GM12878 (cell line): ENCODE measurements around the gene PDZD11. TPM values are rescaled to one million over a fixed set of nuclear protein-coding genes. Genes with fewer than 3 reads are reported as not detected.

Experiments used
- ATAC-seq: fragments of 200-7000 bp; cut with Tn5 transposase; 3 replicates; pipeline ENCODE4 v1.9.1; 2020; ENCODE audit warnings: mild to moderate bottlenecking, moderate library complexity
- BruUV-seq: library from RNA; stranded (reverse); fragments of 400-500 nt; replicated peaks from 2 replicates; lab custom pipeline; 2021; lab: Mats Ljungman, UMichigan
- CTCF ChIA-PET: fragments of 300-600 bp; sonication (Branson Sonifier 250); formaldehyde crosslinking; extraction: SDS; loops from one replicate; lab custom pipeline; 2021; ENCODE audit warnings: inconsistent platforms; lab: Yijun Ruan, JAX
- POLR2A ChIA-PET: fragments of 350-600 bp; formaldehyde crosslinking; extraction: SDS; loops from one replicate; lab custom pipeline; 2021; ENCODE audit warnings: inconsistent platforms; lab: Charles Lee
- RAD21 ChIA-PET: fragments of 300-600 bp; sonication (Branson Sonifier 250); formaldehyde crosslinking; loops from one replicate; lab custom pipeline; 2023; ENCODE audit warnings: antibody characterized with exemption; ENCODE audit not compliant: unreplicated experiment; lab: Charles Lee
- SMC1A ChIA-PET: fragments of 300-600 bp; sonication (Branson Sonifier 250); formaldehyde crosslinking; loops from one replicate; lab custom pipeline; 2023; ENCODE audit not compliant: unreplicated experiment, uncharacterized antibody; lab: Charles Lee
- DNase-seq: peaks from one replicate; pipeline ENCODE4 v3.0.0-alpha.2; 2011; ENCODE audit warnings: low read depth, low spot score
- FAIRE-seq: peaks from 3 replicates; lab custom pipeline; 2011; peaks lifted over from hg19 to GRCh38; lab: Jason Lieb, UNC
- H2AFZ ChIP-seq: 2 replicates; pipeline ENCODE4 v1.6.0; 2011; ENCODE audit warnings: low read depth, low read length, control low read depth; ENCODE audit not compliant: control insufficient read depth
- H3K27ac ChIP-seq: 2 replicates; pipeline ENCODE4 v1.5.1; 2011; ENCODE audit warnings: control low read depth; ENCODE audit not compliant: control insufficient read depth, insufficient read depth
- H3K27me3 ChIP-seq, 2 experiments: replicated peaks in 1 of 2; 2 replicates each; pipeline versions ENCODE4 v1.6.0 to v1.6.1; 2011; ENCODE audit warnings: low read length in 1 of 2; ENCODE audit not compliant: control insufficient read depth in 2 of 2, insufficient read depth in 2 of 2
- H3K36me3 ChIP-seq, 2 experiments: 2 replicates each; pipeline ENCODE4 v1.5.1; 2011; ENCODE audit warnings: low read length in 1 of 2; ENCODE audit not compliant: control insufficient read depth in 2 of 2, insufficient read depth in 2 of 2
- H3K4me1 ChIP-seq: 2 replicates; pipeline ENCODE4 v1.6.1; 2011; ENCODE audit warnings: mild to moderate bottlenecking, low read length, moderate library complexity, mixed read lengths; ENCODE audit not compliant: control insufficient read depth, insufficient read depth
- H3K4me2 ChIP-seq: 2 replicates; pipeline ENCODE4 v1.6.0; 2011; ENCODE audit warnings: control low read depth; ENCODE audit not compliant: control insufficient read depth, insufficient read depth
- H3K4me3 ChIP-seq: fragments of 200-600 bp; sonication (generic); 2 replicates; pipeline ENCODE4 v1.5.1; 2016
- H3K79me2 ChIP-seq: 2 replicates; pipeline ENCODE4 v1.6.0; 2011; ENCODE audit warnings: low read length; ENCODE audit not compliant: control insufficient read depth, insufficient read depth
- H3K9ac ChIP-seq: 2 replicates; pipeline ENCODE4 v1.8.0; 2011; ENCODE audit warnings: low read length, control low read depth, mixed read lengths; ENCODE audit not compliant: control insufficient read depth, insufficient read depth
- H3K9me3 ChIP-seq: replicated peaks from 3 replicates; pipeline ENCODE4 v1.5.1; 2011; ENCODE audit warnings: mild to moderate bottlenecking, low read length; ENCODE audit not compliant: control insufficient read depth, insufficient read depth
- H4K20me1 ChIP-seq: 2 replicates; pipeline ENCODE4 v1.6.0; 2011; ENCODE audit not compliant: control insufficient read depth, insufficient read depth
- CBFB ChIP-seq: IDR thresholded peaks from 2 replicates; pipeline ENCODE4 v1.6.1; 2016; ENCODE audit warnings: antibody characterized with exemption, low read depth
- CBX3 ChIP-seq: fragments of 200-600 bp; sonication (generic); IDR thresholded peaks from 2 replicates; pipeline ENCODE4 v1.6.1; 2016; ENCODE audit warnings: low read depth, borderline replicate concordance
- HSF1 ChIP-seq: fragments of 150-350 bp; IDR thresholded peaks from 2 replicates; pipeline ENCODE4 v1.6.1; 2014; ENCODE audit warnings: mild to moderate bottlenecking, low read depth, low read length
- KDM1A ChIP-seq: fragments of 200-600 bp; sonication (generic); IDR thresholded peaks from 2 replicates; pipeline ENCODE4 v1.6.1; 2016; ENCODE audit warnings: borderline replicate concordance
- MEF2B ChIP-seq: fragments of 450-650 bp; IDR thresholded peaks from 2 replicates; pipeline ENCODE4 v1.6.1; 2018; ENCODE audit warnings: mild to moderate bottlenecking, moderate library complexity; ENCODE audit not compliant: partially characterized antibody, poor library complexity, severe bottlenecking
- NFIC ChIP-seq: IDR thresholded peaks from 2 replicates; pipeline ENCODE4 v1.6.1; 2012; ENCODE audit warnings: low read depth, mild to moderate bottlenecking, inconsistent platforms, low read length, moderate library complexity
- PAX8 ChIP-seq: fragments of 450-650 bp; IDR thresholded peaks from 2 replicates; pipeline ENCODE4 v1.6.1; 2017; ENCODE audit warnings: mild to moderate bottlenecking, moderate library complexity
- PRDM15 ChIP-seq: fragments of 450-650 bp; formaldehyde crosslinking; IDR thresholded peaks from 2 replicates; pipeline ENCODE4 v1.4.0; 2020; ENCODE audit warnings: mild to moderate bottlenecking, moderate library complexity
- SMARCA5 ChIP-seq: fragments of 450-650 bp; IDR thresholded peaks from 2 replicates; pipeline ENCODE4 v1.6.1; 2017; ENCODE audit warnings: mild to moderate bottlenecking
- ZNF207 ChIP-seq: fragments of 450-650 bp; IDR thresholded peaks from 2 replicates; pipeline ENCODE4 v1.6.1; 2014; ENCODE audit warnings: antibody characterized with exemption, mild to moderate bottlenecking, borderline replicate concordance
- ZNF687 ChIP-seq: fragments of 450-650 bp; IDR thresholded peaks from 2 replicates; pipeline ENCODE4 v1.6.1; 2017; ENCODE audit warnings: mild to moderate bottlenecking, moderate library complexity
- WGBS: methylation state at CpG from one replicate; pipeline ENCODE4 v1.1.6; 2016; ENCODE audit warnings: low lambda C conversion rate; ENCODE audit not compliant: insufficient replicate concordance, insufficient coverage; ENCODE audit errors: missing lambda C conversion rate; 5-methylcytosine and 5-hydroxymethylcytosine counted together
- in situ Hi-C: fragments of 300-500 bp; cut with MboI; formaldehyde crosslinking; loops from 9 replicates; pipeline ENCODE4 v1.14.3; 2018; ENCODE audit warnings: mixed read lengths
- intact Hi-C: fragments of 100-400 bp; cut with micrococcal nuclease; formaldehyde crosslinking; loops from one replicate; pipeline ENCODE4 v1.14.2; 2022; ENCODE audit not compliant: unreplicated experiment
- polyA plus RNA-seq, 11 experiments: library from polyadenylated mRNA; depleted of rRNA in 4 of 11; unstranded in 6 of 11; stranded (reverse) in 5 of 11; fragments of >200 nt; fragmentation: Nextera tagmentation in 4 of 11; fragmentation: Illumina TruSeq in 1 of 11; extraction: Ambion mirVana in 4 of 11; extraction: Trizol in 1 of 11; gene quantifications; 1 replicate in 1 of 11; 2 replicates in 10 of 11; pipeline versions ENCODE4 v1.2.1 to v1.2.3, GENCODE V29; 2011 to 2016; ENCODE audit warnings: inconsistent platforms in 2 of 11, missing spikeins in 2 of 11, low read depth in 1 of 11
- total RNA-seq, 4 experiments: library from RNA; depleted of rRNA in 3 of 4; stranded (reverse); fragments of >200 nt in 3 of 4; fragmentation: Illumina TruSeq in 1 of 4; extraction: Trizol in 1 of 4; gene quantifications; 2 replicates each; pipeline versions ENCODE4 v1.2.1 to v1.2.3, GENCODE V29; 2013 to 2021
- TF ChIP-seq, protein P1 (sequence below): fragments of 450-650 bp; formaldehyde crosslinking; IDR thresholded peaks from 2 replicates; pipeline ENCODE4 v1.4.0; 2022; ENCODE audit warnings: mild to moderate bottlenecking, moderate library complexity

PDZD11 gene
- total and polyA plus RNA-seq, 10 of the 15 experiments (the other 5 are each of a cell fraction or from before 2014, with no cell fraction given): 28.4 to 123 (median 55.0) TPM

DNA sequence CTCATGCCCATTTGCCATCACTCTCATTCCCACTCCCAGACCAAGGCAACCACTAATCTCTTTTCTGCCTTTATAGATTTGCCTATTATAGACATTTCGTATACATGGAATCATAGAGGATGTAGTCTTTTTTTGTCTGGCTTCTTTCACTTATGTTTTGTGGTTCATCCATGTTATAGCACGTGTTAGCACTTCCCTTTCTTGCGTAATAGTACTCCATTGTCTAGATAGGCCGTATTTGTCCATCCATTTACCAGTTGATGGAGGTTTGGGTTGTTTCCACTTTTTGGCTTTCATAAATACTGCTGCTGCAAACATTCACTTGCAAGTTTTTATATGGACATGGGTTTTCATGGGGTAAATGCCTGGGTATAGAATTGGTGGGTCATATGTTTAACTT, 48.6 kb upstream of the PDZD11 start:
- Histone ChIP-seq H3K9me3 (no peaks in the 10 kb centered on the region), H2AFZ (no peak overlapping the region), H3K27me3 (no peaks in the 10 kb centered on the region), H3K4me2 (no peak overlapping the region), H3K4me1 (no peaks in the 10 kb centered on the region), H3K79me2 (no peaks in the 10 kb centered on the region), H3K27ac (no peak overlapping the region), H3K4me3 (no peak overlapping the region), H3K9ac (no peak overlapping the region), H4K20me1 (no peaks in the 10 kb centered on the region), H3K36me3 (no peaks in the 10 kb centered on the region)
- ATAC-seq (no peak), FAIRE-seq (no peak), DNase-seq (no peak)
- intact Hi-C loops: no loop called here
- BruUV-seq: no TSS peak
- RAD21 ChIA-PET: no interaction called here
- 42% methylated on average over 4 of the region's 4 CpGs for WGBS
- SMC1A ChIA-PET: interaction anchor here (1.0 kb wide), 1 partner anchor 47 kb away, joined by 4 read pairs; no protein-coding TSS in a partner anchor
- POLR2A ChIA-PET: no interaction called here
- CTCF ChIA-PET: interaction anchor here (1.3 kb wide), 1 partner anchor 95 kb away, joined by 3 read pairs; no protein-coding TSS in a partner anchor
- in situ Hi-C loops: no loop called here
- no peak for TF ChIP-seq MEF2B
- TF ChIP-seq KDM1A: no peak
- no peak for TF ChIP-seq HSF1
- TF ChIP-seq NFIC: no peak
- TF ChIP-seq CBFB: no peak
- no peak for TF ChIP-seq ZNF687
- TF ChIP-seq, protein P1, sequence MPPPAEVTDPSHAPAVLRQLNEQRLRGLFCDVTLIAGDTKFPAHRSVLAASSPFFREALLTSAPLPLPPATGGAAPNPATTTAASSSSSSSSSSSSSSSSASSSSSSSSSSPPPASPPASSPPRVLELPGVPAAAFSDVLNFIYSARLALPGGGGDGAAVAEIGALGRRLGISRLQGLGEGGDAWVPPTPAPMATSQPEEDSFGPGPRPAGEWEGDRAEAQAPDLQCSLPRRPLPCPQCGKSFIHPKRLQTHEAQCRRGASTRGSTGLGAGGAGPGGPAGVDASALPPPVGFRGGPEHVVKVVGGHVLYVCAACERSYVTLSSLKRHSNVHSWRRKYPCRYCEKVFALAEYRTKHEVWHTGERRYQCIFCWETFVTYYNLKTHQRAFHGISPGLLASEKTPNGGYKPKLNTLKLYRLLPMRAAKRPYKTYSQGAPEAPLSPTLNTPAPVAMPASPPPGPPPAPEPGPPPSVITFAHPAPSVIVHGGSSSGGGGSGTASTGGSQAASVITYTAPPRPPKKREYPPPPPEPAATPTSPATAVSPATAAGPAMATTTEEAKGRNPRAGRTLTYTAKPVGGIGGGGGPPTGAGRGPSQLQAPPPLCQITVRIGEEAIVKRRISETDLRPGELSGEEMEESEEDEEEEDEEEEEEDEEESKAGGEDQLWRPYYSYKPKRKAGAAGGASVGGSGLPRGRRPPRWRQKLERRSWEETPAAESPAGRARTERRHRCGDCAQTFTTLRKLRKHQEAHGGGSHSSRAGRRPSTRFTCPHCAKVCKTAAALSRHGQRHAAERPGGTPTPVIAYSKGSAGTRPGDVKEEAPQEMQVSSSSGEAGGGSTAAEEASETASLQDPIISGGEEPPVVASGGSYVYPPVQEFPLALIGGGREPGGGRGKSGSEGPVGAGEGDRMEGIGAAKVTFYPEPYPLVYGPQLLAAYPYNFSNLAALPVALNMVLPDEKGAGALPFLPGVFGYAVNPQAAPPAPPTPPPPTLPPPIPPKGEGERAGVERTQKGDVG (CRISPR knock-in tag): no peak
- no peak for TF ChIP-seq ZNF207
- no peak for TF ChIP-seq SMARCA5
- TF ChIP-seq CBX3: no peak
- TF ChIP-seq PAX8: no peak
- TF ChIP-seq PRDM15: no peak
